ENCODE results near the gene GEMIN7. TPM values are rescaled to one million over a fixed set of nuclear protein-coding genes. Genes with fewer than 3 reads are reported as not detected.

GEMIN7 gene, protein sequence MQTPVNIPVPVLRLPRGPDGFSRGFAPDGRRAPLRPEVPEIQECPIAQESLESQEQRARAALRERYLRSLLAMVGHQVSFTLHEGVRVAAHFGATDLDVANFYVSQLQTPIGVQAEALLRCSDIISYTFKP
- 10 to 100 TPM in 3 of 4 donors, not detected in 1; 28.7 to 34.2 (median 29.6) TPM for total RNA-seq

DNA sequence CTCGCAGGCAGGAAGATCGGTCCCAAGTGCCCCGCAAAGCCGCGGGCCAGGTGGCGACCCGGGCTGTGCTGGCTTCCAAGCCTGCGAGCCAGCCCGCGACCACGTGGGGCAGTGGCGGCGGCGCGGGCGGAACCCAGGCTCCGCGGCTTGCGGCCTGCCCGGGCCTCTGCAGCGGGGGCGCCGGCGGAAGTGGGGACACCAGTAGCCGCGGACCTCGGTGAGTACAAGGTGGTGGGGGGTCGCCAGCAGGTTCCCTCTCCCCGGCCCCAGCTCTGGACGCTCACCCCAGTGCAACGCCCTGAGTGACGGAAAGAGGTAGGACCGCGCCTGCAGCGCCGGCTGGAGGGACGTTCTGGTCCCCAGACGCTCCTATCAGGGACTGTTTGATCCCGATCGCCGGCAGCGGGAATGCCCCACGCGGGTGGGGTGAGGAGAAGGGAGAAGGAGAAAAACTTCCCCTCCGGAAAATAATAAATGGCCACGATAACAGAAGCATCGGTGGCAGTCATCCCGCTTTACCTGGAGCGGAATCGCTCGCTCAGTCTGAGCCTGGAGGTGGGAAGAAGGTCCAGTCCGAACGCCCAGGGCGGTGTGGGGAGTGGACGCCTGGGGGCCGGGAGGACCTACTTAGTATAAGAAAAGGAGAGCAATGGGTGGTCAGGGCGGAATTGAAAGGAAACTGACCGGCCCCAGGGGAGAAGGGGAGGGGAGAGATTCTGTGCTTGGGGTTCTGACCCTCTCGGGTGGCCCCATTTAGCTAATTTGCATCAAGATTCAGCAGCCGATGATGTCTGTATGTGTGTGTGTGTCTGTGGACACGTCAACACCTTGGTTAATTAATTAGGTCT lies at the start of gene GEMIN7:
GEMIN7 (plus strand) TSS at position 198 of the 848 bp plus-strand sequence. CDS start 10,855 bp downstream, outside the sequence.
- H3K36me3 ChIP-seq: peaks cover 0 to 13% (median 0%) of the 10 kb centered on the region in 3 donors
- H3K4me1 ChIP-seq: peaks cover 0 to 49% (median 17%) of the 10 kb centered on the region in 4 donors
- TF ChIP-seq, protein P1, sequence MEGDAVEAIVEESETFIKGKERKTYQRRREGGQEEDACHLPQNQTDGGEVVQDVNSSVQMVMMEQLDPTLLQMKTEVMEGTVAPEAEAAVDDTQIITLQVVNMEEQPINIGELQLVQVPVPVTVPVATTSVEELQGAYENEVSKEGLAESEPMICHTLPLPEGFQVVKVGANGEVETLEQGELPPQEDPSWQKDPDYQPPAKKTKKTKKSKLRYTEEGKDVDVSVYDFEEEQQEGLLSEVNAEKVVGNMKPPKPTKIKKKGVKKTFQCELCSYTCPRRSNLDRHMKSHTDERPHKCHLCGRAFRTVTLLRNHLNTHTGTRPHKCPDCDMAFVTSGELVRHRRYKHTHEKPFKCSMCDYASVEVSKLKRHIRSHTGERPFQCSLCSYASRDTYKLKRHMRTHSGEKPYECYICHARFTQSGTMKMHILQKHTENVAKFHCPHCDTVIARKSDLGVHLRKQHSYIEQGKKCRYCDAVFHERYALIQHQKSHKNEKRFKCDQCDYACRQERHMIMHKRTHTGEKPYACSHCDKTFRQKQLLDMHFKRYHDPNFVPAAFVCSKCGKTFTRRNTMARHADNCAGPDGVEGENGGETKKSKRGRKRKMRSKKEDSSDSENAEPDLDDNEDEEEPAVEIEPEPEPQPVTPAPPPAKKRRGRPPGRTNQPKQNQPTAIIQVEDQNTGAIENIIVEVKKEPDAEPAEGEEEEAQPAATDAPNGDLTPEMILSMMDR (IDR thresholded peaks at IDR 0.05): peak in 3 of 6 experiments; percentile 9 to 42 (median 20)
- TF ChIP-seq POLR2A (IDR thresholded peaks at IDR 0.05): peak in 1 of 2 donors; percentile 51
- no peaks in the 10 kb centered on the region for H3K9me3 ChIP-seq
- H3K27me3 ChIP-seq: no peaks in the 10 kb centered on the region
- peak within 1 kb of the TSS; percentile 62 to 86 (median 75) for H3K4me3 ChIP-seq
- peak within 1 kb of the TSS; percentile 73 to 89 (median 78) for H3K27ac ChIP-seq
- peak; percentile 79 to 87 (median 86) for DNase-seq

DNA sequence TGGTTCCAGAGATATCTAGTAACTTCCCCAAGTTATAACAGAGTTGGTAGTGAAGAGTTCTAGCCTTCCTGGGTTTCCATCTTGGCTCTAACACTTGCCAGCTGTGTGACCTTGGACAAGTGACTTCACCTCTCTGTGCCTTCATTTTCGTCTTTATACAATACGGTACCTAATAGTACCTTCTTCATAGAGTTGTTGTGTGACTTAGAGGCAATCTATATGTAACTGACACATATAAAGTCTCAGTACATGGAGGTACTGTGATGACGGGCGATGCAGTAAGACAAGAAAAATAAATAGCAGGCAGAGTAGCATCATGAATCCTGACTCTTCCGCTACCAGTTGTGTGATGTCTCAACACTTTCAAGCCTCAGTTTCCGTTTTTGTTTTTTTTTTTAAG lies 48.2 kb upstream of the GEMIN7 start:
- peaks cover 0 to 90% (median 0%) of the 10 kb centered on the region in 3 donors for H3K36me3 ChIP-seq
- no peak for DNase-seq
- TF ChIP-seq, protein P1 (IDR thresholded peaks at IDR 0.05): no peak
- TF ChIP-seq POLR2A (IDR thresholded peaks at IDR 0.05): no peak

DNA sequence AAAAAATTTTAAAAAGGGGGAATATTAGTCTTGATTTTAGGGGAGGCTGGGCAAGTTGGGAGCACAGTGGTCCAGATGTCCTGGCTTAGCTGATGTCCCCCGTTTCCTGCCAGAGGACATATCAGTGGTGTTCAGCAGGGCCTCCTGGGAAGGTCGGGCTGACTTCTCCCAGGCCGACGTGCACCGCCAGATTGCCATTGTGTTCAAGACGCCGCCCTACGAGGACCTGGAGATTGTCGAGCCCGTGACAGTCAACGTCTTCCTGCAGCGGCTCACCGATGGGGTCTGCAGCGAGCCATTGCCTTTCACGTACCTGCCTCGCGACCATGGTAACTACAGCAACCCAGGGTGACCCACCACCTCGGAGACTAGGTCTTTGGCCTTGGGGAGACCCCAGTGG lies 46.6 kb upstream of the GEMIN7 start:
- no peak for TF ChIP-seq POLR2A (IDR thresholded peaks at IDR 0.05)
- TF ChIP-seq, protein P1 (IDR thresholded peaks at IDR 0.05): no peak
- no peak for DNase-seq
- Histone ChIP-seq H3K27ac (no peak overlapping the region), H3K27me3 (no peaks in the 10 kb centered on the region), H3K36me3 (peaks cover 0 to 77% (median 0%) of the 10 kb centered on the region in 3 donors), H3K4me1 (no peaks in the 10 kb centered on the region), H3K4me3 (no peak overlapping the region), H3K9me3 (no peaks in the 10 kb centered on the region)

More for the DNA sequence above, 48.2 kb upstream of the GEMIN7 start:
- Histone ChIP-seq H3K4me1 (no peaks in the 10 kb centered on the region), H3K27me3 (no peaks in the 10 kb centered on the region), H3K27ac (no peak overlapping the region), H3K4me3 (no peak overlapping the region), H3K9me3 (no peaks in the 10 kb centered on the region)

DNA sequence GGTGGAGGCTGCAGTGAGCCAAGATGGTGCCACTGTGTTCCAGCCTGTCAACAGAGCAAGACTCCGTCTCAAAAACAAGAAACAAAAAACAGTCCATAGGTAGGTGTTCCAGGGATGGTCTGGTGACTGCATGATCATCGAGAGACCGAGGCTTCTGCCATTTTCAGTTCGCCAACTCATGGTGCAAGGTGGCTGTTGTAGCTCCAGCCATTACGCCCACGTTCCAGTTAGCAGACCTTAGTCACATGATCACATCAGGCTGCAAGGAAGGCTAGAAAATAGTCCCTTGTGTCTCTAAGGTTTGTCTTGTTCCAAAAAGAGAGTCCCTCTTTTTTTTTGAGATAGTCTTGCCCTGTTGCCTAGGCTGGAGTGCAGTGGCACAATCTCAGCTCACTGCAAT lies 43.3 kb upstream of the GEMIN7 start:
- Histone ChIP-seq H3K9me3 (no peaks in the 10 kb centered on the region), H3K27ac (no peak overlapping the region), H3K4me3 (no peak overlapping the region), H3K27me3 (no peaks in the 10 kb centered on the region), H3K4me1 (peaks cover 0 to 14% (median 12%) of the 10 kb centered on the region in 4 donors), H3K36me3 (peaks cover 0 to 51% (median 0%) of the 10 kb centered on the region in 3 donors)
- TF ChIP-seq, protein P1 (IDR thresholded peaks at IDR 0.05): no peak
- no peak for TF ChIP-seq POLR2A (IDR thresholded peaks at IDR 0.05)
- DNase-seq: no peak

DNA sequence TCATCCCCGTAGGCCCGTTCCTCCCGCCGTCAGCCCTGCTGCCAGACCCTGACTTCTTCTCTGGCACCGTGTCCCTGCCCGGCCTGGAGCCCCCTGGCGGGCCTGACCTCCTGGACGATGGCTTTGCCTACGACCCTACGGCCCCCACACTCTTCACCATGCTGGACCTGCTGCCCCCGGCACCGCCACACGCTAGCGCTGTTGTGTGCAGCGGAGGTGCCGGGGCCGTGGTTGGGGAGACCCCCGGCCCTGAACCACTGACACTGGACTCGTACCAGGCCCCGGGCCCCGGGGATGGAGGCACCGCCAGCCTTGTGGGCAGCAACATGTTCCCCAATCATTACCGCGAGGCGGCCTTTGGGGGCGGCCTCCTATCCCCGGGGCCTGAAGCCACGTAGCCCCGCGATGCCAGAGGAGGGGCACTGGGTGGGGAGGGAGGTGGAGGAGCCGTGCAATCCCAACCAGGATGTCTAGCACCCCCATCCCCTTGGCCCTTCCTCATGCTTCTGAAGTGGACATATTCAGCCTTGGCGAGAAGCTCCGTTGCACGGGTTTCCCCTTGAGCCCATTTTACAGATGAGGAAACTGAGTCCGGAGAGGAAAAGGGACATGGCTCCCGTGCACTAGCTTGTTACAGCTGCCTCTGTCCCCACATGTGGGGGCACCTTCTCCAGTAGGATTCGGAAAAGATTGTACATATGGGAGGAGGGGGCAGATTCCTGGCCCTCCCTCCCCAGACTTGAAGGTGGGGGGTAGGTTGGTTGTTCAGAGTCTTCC lies 41.5 kb upstream of the GEMIN7 start:
- no peak for TF ChIP-seq POLR2A (IDR thresholded peaks at IDR 0.05)
- TF ChIP-seq, protein P1 (IDR thresholded peaks at IDR 0.05): no peak
- H3K4me3 ChIP-seq: no peak overlapping the region
- peaks cover 0 to 27% (median 19%) of the 10 kb centered on the region in 4 donors for H3K4me1 ChIP-seq
- peak overlapping the region in 1 of 4 donors; percentile 98 for H3K27ac ChIP-seq
- H3K9me3 ChIP-seq: no peaks in the 10 kb centered on the region
- H3K27me3 ChIP-seq: no peaks in the 10 kb centered on the region
- no peak for DNase-seq
- H3K36me3 ChIP-seq: peaks cover 0 to 56% (median 0%) of the 10 kb centered on the region in 3 donors
